ENCODE results near the gene THSD7A.
"Not testable (repeated sequence)": the region's sequence is repeated elsewhere in the genome, so short reads cannot be mapped to it uniquely, and the experiment has no call there.

The THSD7A gene

GRCh38 chr7:11570922-11571550 is 261.0 kb downstream of the THSD7A start:
- no peak for DNase-seq

GRCh38 chr7:11570205-11570604 is 261.8 kb downstream of the THSD7A start:
- no peak for DNase-seq

DNA sequence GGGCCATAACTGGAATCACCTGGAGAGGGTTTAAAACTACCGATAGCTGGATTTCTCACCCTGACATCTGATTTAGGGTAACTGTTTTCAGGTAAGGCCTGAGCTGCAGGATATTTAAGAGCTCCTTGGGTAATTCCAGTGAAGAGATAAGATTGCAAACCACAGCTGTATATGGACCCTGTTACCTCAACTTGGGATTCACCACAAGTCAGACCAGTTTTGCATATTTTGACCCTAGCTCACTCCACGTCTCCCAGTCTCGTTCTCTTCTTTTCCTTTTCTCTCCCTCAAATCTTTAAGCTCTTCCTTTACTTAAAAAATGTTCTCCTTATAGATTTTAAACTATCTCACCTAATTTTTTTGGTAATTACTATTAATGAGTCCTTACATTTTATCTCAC is 264.4 kb downstream of the THSD7A start:
- DNase-seq, result no peak

GRCh38 chr7:11557627-11558026 is 274.4 kb downstream of the THSD7A start:
- peak; percentile 97 for DNase-seq

DNA sequence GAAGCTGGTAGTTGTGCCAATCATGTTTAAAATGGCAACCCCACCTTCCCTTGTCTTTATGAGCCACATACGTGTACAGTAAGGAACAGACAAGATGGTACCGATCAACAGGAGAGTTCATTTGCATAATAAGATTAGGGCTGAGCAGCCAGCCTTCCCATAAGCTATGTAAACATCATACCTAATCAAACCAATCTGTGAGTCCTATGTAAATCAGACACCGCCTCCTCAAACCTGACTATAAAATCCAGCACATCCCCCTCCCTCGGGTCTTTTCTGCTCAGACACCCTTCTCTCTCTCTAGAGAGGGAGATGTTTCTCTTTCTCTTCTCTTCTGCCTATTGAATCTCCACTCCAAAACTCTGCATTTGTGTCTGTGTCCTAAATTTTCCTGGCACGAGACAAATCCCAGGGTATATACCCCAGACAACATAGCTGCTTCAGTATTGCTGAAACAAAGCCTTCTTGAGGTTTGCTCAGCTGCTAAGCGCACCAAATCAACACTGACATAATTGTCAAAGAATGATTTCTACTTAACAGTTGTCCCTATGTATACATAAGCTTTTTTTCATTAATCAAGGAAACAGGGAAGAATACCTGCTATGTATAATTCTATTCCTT is 279.2 kb downstream of the THSD7A start:
- no peak for DNase-seq

DNA sequence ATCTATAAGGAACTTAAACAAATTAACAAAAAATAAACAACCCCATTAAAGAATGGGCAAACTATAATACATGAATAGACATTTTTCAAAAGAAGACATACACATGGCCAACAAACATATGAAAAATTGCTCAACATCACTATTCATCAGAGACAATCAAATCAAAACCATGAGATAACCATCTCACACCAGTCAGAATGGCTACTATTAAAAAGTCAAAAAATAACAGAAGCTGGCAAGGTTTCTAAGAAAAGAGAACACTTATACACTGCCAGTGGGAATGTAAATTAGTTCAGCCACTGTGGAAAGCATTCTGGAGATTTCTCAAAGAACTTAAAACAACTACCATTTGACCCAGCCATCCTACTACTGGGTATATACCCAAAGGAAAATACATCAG is 280.5 kb downstream of the THSD7A start:
- no peak for DNase-seq

- no peak for DNase-seq
These were observed 283.5 kb downstream of the THSD7A start for GRCh38 chr7:11548532-11548931.

DNA sequence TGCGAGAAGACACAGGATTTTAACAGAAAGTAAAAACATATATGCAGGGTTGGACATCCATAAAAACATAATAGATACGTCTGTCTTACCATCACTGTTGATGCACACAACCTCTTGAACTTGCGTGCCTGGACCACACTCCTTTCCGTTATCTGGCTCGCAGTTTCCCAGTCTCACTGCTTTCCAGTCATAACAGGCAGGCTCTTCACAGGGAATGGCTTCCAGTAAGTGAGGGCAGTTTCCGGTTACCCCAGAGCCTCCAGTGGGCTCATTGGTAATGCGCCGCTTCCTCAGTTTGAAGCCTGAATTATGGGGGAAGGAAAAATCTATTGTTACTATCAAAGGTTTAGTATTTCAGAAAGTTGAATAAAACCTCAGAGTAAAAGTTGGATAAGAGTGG is 290.7 kb downstream of the THSD7A start:
- no peak for DNase-seq

GRCh38 chr7:11540271-11540761 is 291.7 kb downstream of the THSD7A start:
- peak; percentile 83 for DNase-seq

GRCh38 chr7:11539853-11540252 is 292.1 kb downstream of the THSD7A start:
- DNase-seq, result peak; percentile 85

DNA sequence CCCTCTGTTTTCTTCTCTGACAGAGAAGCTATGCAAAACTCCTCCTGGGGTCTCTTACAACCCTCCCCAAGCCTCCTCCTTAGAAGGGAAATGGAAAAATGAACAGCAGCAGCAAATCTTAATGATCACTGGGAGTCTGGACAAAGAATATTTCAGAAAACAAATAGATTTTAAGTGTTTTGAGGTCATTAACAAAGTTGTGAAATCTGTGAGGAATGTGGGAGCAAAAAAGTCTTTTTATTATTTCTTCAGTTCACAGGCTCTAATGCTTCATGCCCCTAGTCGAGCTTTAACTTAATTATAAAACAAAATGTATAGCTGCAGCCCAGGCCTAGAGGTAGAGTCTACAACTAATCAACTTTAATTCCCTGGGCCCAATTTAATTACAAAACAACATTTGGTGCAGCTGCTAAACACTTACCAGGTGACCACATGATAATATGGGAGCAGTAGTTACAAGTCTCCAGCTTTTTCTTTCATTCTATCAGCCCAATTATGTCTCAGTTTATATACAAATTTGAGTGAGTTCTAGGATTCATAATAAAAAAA is 293.2 kb downstream of the THSD7A start:
- DNase-seq, result no peak

GRCh38 chr7:11533229-11533820 is 298.7 kb downstream of the THSD7A start:
- DNase-seq, result no peak

- DNase-seq, result no peak
These were observed 302.6 kb downstream of the THSD7A start for GRCh38 chr7:11529382-11529781.

DNA sequence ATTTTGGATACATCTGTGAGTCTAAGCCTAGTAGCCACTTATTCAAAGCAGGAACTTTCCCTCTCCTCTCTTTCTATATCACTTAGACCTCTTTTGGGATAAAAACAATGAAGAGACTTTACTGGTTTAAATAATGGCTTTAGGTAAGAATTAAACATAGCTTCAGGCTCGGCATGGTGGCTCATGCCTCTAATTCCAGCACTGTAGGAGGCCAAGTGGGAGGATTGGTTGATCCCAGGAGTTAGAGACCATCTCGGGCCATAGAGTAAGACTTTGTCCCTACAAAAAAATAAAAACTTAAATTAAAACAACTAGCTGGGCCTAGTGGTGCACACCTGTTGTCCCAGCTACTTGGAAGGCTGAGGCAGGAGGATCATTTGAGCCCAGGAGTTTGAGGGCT is 304.3 kb downstream of the THSD7A start:
- DNase-seq, result no peak

GRCh38 chr7:11524476-11525397 is 307.3 kb downstream of the THSD7A start:
- no peak for DNase-seq

DNA sequence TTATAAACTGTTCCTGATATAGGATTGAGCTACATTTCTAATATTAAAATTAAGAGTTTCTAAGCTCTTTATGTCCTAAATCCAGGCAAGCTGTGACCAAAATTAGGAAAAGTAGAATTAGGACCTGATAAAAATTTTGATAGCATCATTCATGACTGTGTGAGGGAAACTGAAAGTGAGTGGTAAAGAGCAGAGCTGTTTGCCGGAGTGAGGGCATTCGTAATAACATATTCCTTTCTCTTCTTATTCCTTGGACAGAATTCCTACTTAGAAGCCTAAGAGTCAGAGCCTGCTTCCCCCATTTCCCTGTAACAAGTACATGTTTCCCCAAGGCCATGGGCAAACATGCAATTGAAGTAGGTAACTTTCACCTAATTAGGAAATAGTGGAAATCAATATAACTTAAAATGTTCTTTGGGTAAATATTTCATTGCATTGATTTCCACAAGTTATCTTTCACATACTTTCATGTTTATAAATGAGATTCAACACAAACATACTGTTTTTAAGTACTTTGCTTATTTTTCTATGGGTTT is 310.0 kb downstream of the THSD7A start:
- not testable (repeated sequence) for DNase-seq

GRCh38 chr7:11517853-11518252 is 314.1 kb downstream of the THSD7A start:
- no peak for DNase-seq

DNA sequence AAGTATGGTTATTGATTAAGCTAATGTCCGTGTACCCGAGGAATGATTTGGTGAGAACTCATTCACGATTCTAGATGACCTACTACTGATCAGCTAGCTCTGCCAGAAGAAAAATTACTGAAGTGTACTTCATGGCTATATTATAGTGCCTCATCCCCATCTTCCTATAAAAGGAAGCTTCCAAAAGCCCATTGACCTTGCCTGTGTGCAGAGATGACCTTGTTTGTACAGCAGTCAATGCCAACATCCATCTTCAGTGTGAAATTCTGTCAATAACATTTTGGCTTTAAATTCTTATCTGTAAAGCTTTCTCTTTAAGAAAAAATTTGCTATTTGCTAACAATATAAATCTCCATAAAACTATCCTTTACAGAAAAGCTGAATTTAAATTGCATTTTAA is 315.7 kb downstream of the THSD7A start:
- no peak for DNase-seq

DNA sequence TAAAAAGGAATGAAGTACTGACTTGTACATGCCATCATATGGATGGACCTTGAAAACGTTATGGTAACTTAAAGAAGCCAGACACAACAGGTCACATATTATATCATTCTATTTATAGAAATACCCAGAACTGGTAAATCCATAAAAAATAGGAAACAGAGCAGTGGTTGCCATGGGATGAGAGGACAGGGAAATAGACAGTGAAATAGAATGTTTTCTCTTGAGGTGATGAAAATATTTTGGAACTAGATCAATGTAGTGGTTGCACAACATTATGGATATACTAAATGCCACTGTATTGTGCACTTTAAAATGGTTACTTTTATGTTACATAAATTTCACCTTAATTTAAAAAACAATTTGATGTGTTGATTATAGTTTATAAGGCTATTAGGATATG is 318.5 kb downstream of the THSD7A start:
- DNase-seq, result no peak

GRCh38 chr7:11507929-11508328 is 324.1 kb downstream of the THSD7A start:
- no peak for DNase-seq

GRCh38 chr7:11506417-11506816 is 325.6 kb downstream of the THSD7A start:
- no peak for DNase-seq

GRCh38 chr7:11505471-11505985 is 326.5 kb downstream of the THSD7A start:
- no peak for DNase-seq

Measured in MV-4-11 (cell line).